Caco-2 (cell line): ENCODE results near the gene TOR1AIP2. TPM values are rescaled to one million over a fixed set of nuclear protein-coding genes. Genes with fewer than 3 reads are reported as not detected.

Source experiments
- BruUV-seq: library from RNA; stranded (reverse); fragments of 400-500 nt; replicated peaks from 2 replicates; lab custom pipeline; 2021; lab: Mats Ljungman, UMichigan
- CTCF ChIA-PET: fragments of 300-600 bp; sonication (Branson Sonifier 250); formaldehyde crosslinking; loops from one replicate; lab custom pipeline; 2022; ENCODE audit warnings: antibody characterized with exemption; lab: Charles Lee
- POLR2A ChIA-PET: fragments of 300-600 bp; sonication (Branson Sonifier 250); formaldehyde crosslinking; loops from one replicate; lab custom pipeline; 2022; ENCODE audit warnings: antibody characterized with exemption; lab: Charles Lee
- DNase-seq, 2 experiments: peaks; one replicate each; pipeline versions ENCODE4 v3.0.0 to v3.0.0-alpha.2; 2020 to 2022
- H3K27me3 ChIP-seq: replicated peaks from 2 replicates; pipeline ENCODE4 v1.6.0; 2011; ENCODE audit warnings: low read length; ENCODE audit not compliant: control insufficient read depth, insufficient read depth
- H3K36me3 ChIP-seq: 2 replicates; pipeline ENCODE4 v1.5.1; 2011; ENCODE audit warnings: low read length; ENCODE audit not compliant: control insufficient read depth, insufficient read depth
- H3K4me1 ChIP-seq: fragments of 250-450 bp; sonication (Bioruptor Pico); 2 replicates; pipeline ENCODE4 v1.5.1; 2020; ENCODE audit warnings: mild to moderate bottlenecking
- H3K4me3 ChIP-seq: 2 replicates; pipeline ENCODE4 v1.5.1; 2011; ENCODE audit warnings: low read depth, mild to moderate bottlenecking, control low read depth, low read length
- H3K9me3 ChIP-seq: fragments of 250-450 bp; sonication (Bioruptor Pico); 2 replicates; pipeline ENCODE4 v1.5.1; 2020; ENCODE audit warnings: mild to moderate bottlenecking, moderate library complexity
- H3K27ac Mint-ChIP-seq: one replicate; pipeline ENCODE4 v1.8.0; 2022; ENCODE audit warnings: mixed read lengths; ENCODE audit not compliant: unreplicated experiment
- H3K27me3 Mint-ChIP-seq: one replicate; pipeline ENCODE4 v1.8.0; 2022; ENCODE audit warnings: mixed read lengths; ENCODE audit not compliant: insufficient read depth, unreplicated experiment
- H3K36me3 Mint-ChIP-seq: one replicate; pipeline ENCODE4 v1.8.0; 2022; ENCODE audit warnings: mild to moderate bottlenecking, mixed read lengths; ENCODE audit not compliant: insufficient read depth, unreplicated experiment
- H3K4me1 Mint-ChIP-seq: one replicate; pipeline ENCODE4 v1.8.0; 2022; ENCODE audit warnings: low read depth, mixed read lengths; ENCODE audit not compliant: unreplicated experiment
- H3K4me3 Mint-ChIP-seq: one replicate; pipeline ENCODE4 v1.8.0; 2022; ENCODE audit warnings: mild to moderate bottlenecking, moderate library complexity, mixed read lengths; ENCODE audit not compliant: unreplicated experiment
- H3K9me3 Mint-ChIP-seq: one replicate; pipeline ENCODE4 v1.8.0; 2022; ENCODE audit warnings: mixed read lengths; ENCODE audit not compliant: unreplicated experiment
- intact Hi-C: fragments of 100-400 bp; cut with micrococcal nuclease; formaldehyde crosslinking; loops from one replicate; pipeline ENCODE4 v1.10.0; 2022; ENCODE audit not compliant: unreplicated experiment
- total RNA-seq: library from RNA; stranded (reverse); gene quantifications from 2 replicates; pipeline ENCODE4 v1.2.3, GENCODE V29; 2022
- TF ChIP-seq, protein P1 (sequence below), 2 experiments: fragments of 200-600 bp in 1 of 2; IDR thresholded peaks; 1 replicate in 1 of 2; 2 replicates in 1 of 2; pipeline versions ENCODE4 v1.5.1 to v1.8.0; 2011 to 2022; ENCODE audit warnings: antibody characterized with exemption in 1 of 2, control low read depth in 1 of 2, inconsistent platforms in 1 of 2, low read depth in 1 of 2, low read length in 1 of 2, mild to moderate bottlenecking in 1 of 2, moderate library complexity in 1 of 2; ENCODE audit not compliant: insufficient read depth in 1 of 2, severe bottlenecking in 1 of 2, unreplicated experiment in 1 of 2

The TOR1AIP2 gene
- total RNA-seq, 1 experiment from 2014 or later = 92.8 TPM

DNA sequence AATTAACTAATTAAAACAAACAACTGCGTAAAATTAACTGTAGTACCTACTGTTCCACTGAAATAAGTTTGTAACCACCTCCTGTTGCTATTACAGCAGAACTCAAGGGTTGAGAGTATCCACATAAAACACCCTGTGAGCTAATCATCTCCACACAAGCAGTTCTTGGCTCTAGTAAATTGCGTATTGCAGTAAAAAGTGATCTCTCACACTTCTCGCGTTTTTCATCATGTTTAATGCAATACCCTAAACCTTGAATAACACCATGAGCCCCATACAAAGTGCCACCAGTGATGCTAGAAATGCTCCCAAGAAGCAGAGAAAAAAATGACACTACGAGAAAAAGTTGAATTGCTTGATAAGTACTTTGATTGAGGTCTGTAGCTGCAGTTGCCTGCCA, 47.7 kb upstream of the TOR1AIP2 start:
- Histone ChIP-seq H3K27me3 (no peaks in the 10 kb centered on the region), H3K36me3 (no peaks in the 10 kb centered on the region), H3K9me3 (no peaks in the 10 kb centered on the region), H3K4me3 (no peak overlapping the region), H3K4me1 (peaks cover 4% of the 10 kb centered on the region)
- CTCF ChIA-PET = no interaction called here
- H3K27me3 Mint-ChIP-seq = peaks cover 5% of the 10 kb centered on the region
- H3K4me3 Mint-ChIP-seq = no peak overlapping the region
- no TSS peak for BruUV-seq
- H3K4me1 Mint-ChIP-seq = peaks cover 9% of the 10 kb centered on the region
- intact Hi-C loops = no loop called here
- TF ChIP-seq, protein P1, sequence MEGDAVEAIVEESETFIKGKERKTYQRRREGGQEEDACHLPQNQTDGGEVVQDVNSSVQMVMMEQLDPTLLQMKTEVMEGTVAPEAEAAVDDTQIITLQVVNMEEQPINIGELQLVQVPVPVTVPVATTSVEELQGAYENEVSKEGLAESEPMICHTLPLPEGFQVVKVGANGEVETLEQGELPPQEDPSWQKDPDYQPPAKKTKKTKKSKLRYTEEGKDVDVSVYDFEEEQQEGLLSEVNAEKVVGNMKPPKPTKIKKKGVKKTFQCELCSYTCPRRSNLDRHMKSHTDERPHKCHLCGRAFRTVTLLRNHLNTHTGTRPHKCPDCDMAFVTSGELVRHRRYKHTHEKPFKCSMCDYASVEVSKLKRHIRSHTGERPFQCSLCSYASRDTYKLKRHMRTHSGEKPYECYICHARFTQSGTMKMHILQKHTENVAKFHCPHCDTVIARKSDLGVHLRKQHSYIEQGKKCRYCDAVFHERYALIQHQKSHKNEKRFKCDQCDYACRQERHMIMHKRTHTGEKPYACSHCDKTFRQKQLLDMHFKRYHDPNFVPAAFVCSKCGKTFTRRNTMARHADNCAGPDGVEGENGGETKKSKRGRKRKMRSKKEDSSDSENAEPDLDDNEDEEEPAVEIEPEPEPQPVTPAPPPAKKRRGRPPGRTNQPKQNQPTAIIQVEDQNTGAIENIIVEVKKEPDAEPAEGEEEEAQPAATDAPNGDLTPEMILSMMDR (IDR thresholded peaks at IDR 0.05; ENCODE audit: insufficient read depth in 1 of 2, low read depth in 1 of 2, low read length in 1 of 2, severe bottlenecking in 1 of 2, unreplicated experiment in 1 of 2) = no peak
- peaks cover 4% of the 10 kb centered on the region for H3K36me3 Mint-ChIP-seq
- DNase-seq = no peak
- H3K27ac Mint-ChIP-seq = no peak overlapping the region
- POLR2A ChIA-PET = no interaction called here
- H3K9me3 Mint-ChIP-seq = no peaks in the 10 kb centered on the region

DNA sequence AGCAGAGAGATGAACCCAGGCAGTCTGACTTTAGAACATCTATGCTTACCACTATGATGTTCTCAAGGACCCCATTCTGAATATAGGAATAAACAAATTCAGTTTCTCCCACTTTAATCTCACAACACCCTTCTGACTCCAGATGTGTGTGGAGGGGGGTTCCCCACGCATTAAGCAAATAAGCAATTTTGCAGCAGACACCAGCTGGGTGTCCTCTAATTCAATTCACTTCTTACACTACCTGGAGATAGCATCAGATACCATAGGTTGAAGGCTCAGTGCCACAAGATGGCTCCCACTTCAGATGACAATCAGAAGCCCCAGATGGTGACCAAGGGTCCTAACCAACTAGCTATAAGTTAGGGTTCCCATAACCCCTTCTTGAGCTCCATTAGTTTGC, 46.7 kb upstream of the TOR1AIP2 start:
- Mint-ChIP-seq H3K36me3 (peaks cover 6% of the 10 kb centered on the region), H3K4me3 (no peak overlapping the region), H3K4me1 (peaks cover 9% of the 10 kb centered on the region), H3K9me3 (no peaks in the 10 kb centered on the region), H3K27me3 (peaks cover 5% of the 10 kb centered on the region), H3K27ac (no peak overlapping the region)
- DNase-seq = no peak
- BruUV-seq = no TSS peak
- intact Hi-C loops = no loop called here
- CTCF ChIA-PET = no interaction called here
- H3K36me3 ChIP-seq = no peaks in the 10 kb centered on the region
- POLR2A ChIA-PET = no interaction called here
- TF ChIP-seq, protein P1 (IDR thresholded peaks at IDR 0.05; ENCODE audit: insufficient read depth in 1 of 2, low read depth in 1 of 2, low read length in 1 of 2, severe bottlenecking in 1 of 2, unreplicated experiment in 1 of 2) = no peak
- no peak overlapping the region for H3K4me3 ChIP-seq
- H3K4me1 ChIP-seq = no peaks in the 10 kb centered on the region
- H3K27me3 ChIP-seq = no peaks in the 10 kb centered on the region
- no peaks in the 10 kb centered on the region for H3K9me3 ChIP-seq

DNA sequence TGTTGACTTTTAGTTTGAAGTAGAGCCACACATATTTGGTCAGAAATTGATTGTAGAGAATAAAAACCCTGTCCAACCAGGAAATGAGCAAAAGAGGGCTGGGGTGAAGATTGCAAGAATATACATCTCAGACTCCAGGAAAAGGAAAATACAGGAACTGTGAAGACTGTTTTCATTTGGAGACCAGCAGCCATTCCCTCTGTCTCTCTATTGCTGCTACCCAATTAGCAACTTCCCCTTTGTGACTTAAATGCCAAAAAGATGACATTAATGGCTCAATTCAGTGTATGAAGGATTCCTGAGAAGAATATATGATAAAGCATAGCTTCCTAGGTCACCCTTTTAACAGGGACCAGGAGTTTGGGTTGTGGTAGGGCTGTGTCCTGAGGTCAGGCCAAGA, 45.4 kb upstream of the TOR1AIP2 start:
- peaks cover 6% of the 10 kb centered on the region for H3K4me1 Mint-ChIP-seq
- CTCF ChIA-PET = no interaction called here
- POLR2A ChIA-PET = interaction anchor here (0.5 kb wide), 1 partner anchor 108 kb away, joined by 3 read pairs; no protein-coding TSS in a partner anchor
- no peaks in the 10 kb centered on the region for H3K27me3 ChIP-seq
- no TSS peak for BruUV-seq
- peaks cover 4% of the 10 kb centered on the region for H3K27me3 Mint-ChIP-seq
- H3K27ac Mint-ChIP-seq = no peak overlapping the region
- peaks cover 19% of the 10 kb centered on the region for H3K36me3 Mint-ChIP-seq
- DNase-seq = no peak
- H3K36me3 ChIP-seq = no peaks in the 10 kb centered on the region; the same call in 1 of the 2 replicates
- H3K4me3 Mint-ChIP-seq = no peak overlapping the region
- no peaks in the 10 kb centered on the region for H3K9me3 Mint-ChIP-seq
- no peaks in the 10 kb centered on the region for H3K9me3 ChIP-seq
- no peak overlapping the region for H3K4me3 ChIP-seq
- no peaks in the 10 kb centered on the region for H3K4me1 ChIP-seq
- intact Hi-C loops = no loop called here
- TF ChIP-seq, protein P1 (IDR thresholded peaks at IDR 0.05; ENCODE audit: insufficient read depth in 1 of 2, low read depth in 1 of 2, low read length in 1 of 2, severe bottlenecking in 1 of 2, unreplicated experiment in 1 of 2) = no peak
